Measurements from ENCODE around the gene USP10.

The USP10 gene

GRCh38 chr16:84752600-84752999, 52.8 kb downstream of the USP10 start:
- WGBS (ENCODE audit: extremely low coverage, insufficient coverage, insufficient read length) = no CpG with 5 or more reads among the region's 8 CpGs
- H3K27ac ChIP-seq (ENCODE audit: low read depth, low read length) = no peak overlapping the region

GRCh38 chr16:84753412-84754326, 53.9 kb downstream of the USP10 start:
- Histone ChIP-seq H4K12ac (ENCODE audit: low read depth, low read length) (no peak overlapping the region), H2BK5ac (ENCODE audit: low read depth, low read length, poor library complexity) (peak overlapping the region; percentile 31), H3K79me1 (ENCODE audit: low read length) (peaks cover 4% of the 10 kb centered on the region), H3K4ac (ENCODE audit: low read depth, low read length) (peak overlapping the region; percentile 3), H3K18ac (ENCODE audit: low read length) (peak overlapping the region; percentile 25), H3K14ac (ENCODE audit: low read length) (peak overlapping the region; percentile 42), H3K79me2 (ENCODE audit: control insufficient read depth, insufficient read depth, low read length, poor library complexity) (peaks cover 4% of the 10 kb centered on the region), H3K4me3 (ENCODE audit: low read depth, low read length) (no peak overlapping the region), H3K36me3 (ENCODE audit: control insufficient read depth in 1 of 2, insufficient read depth in 2 of 2, low read length in 2 of 2) (peaks cover 5% of the 10 kb centered on the region in 2 experiments), H3K4me2 (ENCODE audit: low read length) (no peak overlapping the region), H2BK12ac (ENCODE audit: low read length) (no peak overlapping the region), H2BK120ac (ENCODE audit: insufficient read depth, low read length, poor library complexity) (peak overlapping the region; percentile 36), H3K27me3 (ENCODE audit: insufficient read depth, low read length) (no peaks in the 10 kb centered on the region), H3K4me1 (ENCODE audit: control insufficient read depth in 1 of 2, insufficient read depth in 2 of 2, low read length in 2 of 2) (peaks cover 2 to 5% of the 10 kb centered on the region in 2 experiments), H2AK5ac (ENCODE audit: low read length) (no peak overlapping the region), H3K23ac (ENCODE audit: low read length) (no peak overlapping the region), H2AFZ (ENCODE audit: insufficient read depth, low read length, poor library complexity) (no peak overlapping the region), H4K91ac (ENCODE audit: low read depth, low read length) (no peak overlapping the region), H3K27ac (ENCODE audit: low read depth, low read length) (no peak overlapping the region), H3K9me3 (ENCODE audit: insufficient read depth, low read depth, low read length) (no peaks in the 10 kb centered on the region), H3K9ac (ENCODE audit: low read length) (no peak overlapping the region), H4K8ac (ENCODE audit: low read depth, low read length) (no peak overlapping the region)
- no peak for DNase-seq
- no CpG with 5 or more reads among the region's 14 CpGs for WGBS (ENCODE audit: extremely low coverage, insufficient coverage, insufficient read length)

More at GRCh38 chr16:84752600-84752999, 52.8 kb downstream of the USP10 start:
- no peak overlapping the region for H3K14ac ChIP-seq (ENCODE audit: low read length)
- H4K91ac ChIP-seq (ENCODE audit: low read depth, low read length) = no peak overlapping the region
- no peaks in the 10 kb centered on the region for H3K9me3 ChIP-seq (ENCODE audit: insufficient read depth, low read depth, low read length)
- H2BK120ac ChIP-seq (ENCODE audit: insufficient read depth, low read length, poor library complexity) = no peak overlapping the region
- H3K27me3 ChIP-seq (ENCODE audit: insufficient read depth, low read length) = no peaks in the 10 kb centered on the region
- peaks cover 5 to 6% of the 10 kb centered on the region in 2 experiments for H3K36me3 ChIP-seq (ENCODE audit: control insufficient read depth in 1 of 2, insufficient read depth in 2 of 2, low read length in 2 of 2)
- no peak overlapping the region for H3K4me3 ChIP-seq (ENCODE audit: low read depth, low read length)
- peaks cover 2 to 5% of the 10 kb centered on the region in 2 experiments for H3K4me1 ChIP-seq (ENCODE audit: control insufficient read depth in 1 of 2, insufficient read depth in 2 of 2, low read length in 2 of 2)
- no peak overlapping the region for H2AFZ ChIP-seq (ENCODE audit: insufficient read depth, low read length, poor library complexity)
- H4K8ac ChIP-seq (ENCODE audit: low read depth, low read length) = no peak overlapping the region
- no peak overlapping the region for H2BK12ac ChIP-seq (ENCODE audit: low read length)
- H3K18ac ChIP-seq (ENCODE audit: low read length) = no peak overlapping the region
- peaks cover 4% of the 10 kb centered on the region for H3K79me1 ChIP-seq (ENCODE audit: low read length)
- H3K79me2 ChIP-seq (ENCODE audit: control insufficient read depth, insufficient read depth, low read length, poor library complexity) = peaks cover 4% of the 10 kb centered on the region
- H3K4ac ChIP-seq (ENCODE audit: low read depth, low read length) = peak overlapping the region; percentile 14
- H2AK5ac ChIP-seq (ENCODE audit: low read length) = no peak overlapping the region
- no peak for DNase-seq
- H3K4me2 ChIP-seq (ENCODE audit: low read length) = no peak overlapping the region
- H4K12ac ChIP-seq (ENCODE audit: low read depth, low read length) = no peak overlapping the region
- no peak overlapping the region for H3K9ac ChIP-seq (ENCODE audit: low read length)
- H2BK5ac ChIP-seq (ENCODE audit: low read depth, low read length, poor library complexity) = no peak overlapping the region
- H3K23ac ChIP-seq (ENCODE audit: low read length) = no peak overlapping the region

GRCh38 chr16:84754353-84754856, 54.6 kb downstream of the USP10 start:
- Histone ChIP-seq H3K4ac (ENCODE audit: low read depth, low read length) (no peak overlapping the region), H3K18ac (ENCODE audit: low read length) (no peak overlapping the region), H3K27me3 (ENCODE audit: insufficient read depth, low read length) (no peaks in the 10 kb centered on the region), H3K23ac (ENCODE audit: low read length) (no peak overlapping the region), H2AK5ac (ENCODE audit: low read length) (no peak overlapping the region), H3K9ac (ENCODE audit: low read length) (no peak overlapping the region), H2BK5ac (ENCODE audit: low read depth, low read length, poor library complexity) (no peak overlapping the region), H4K8ac (ENCODE audit: low read depth, low read length) (no peak overlapping the region), H3K4me3 (ENCODE audit: low read depth, low read length) (no peak overlapping the region), H2BK120ac (ENCODE audit: insufficient read depth, low read length, poor library complexity) (no peak overlapping the region), H4K91ac (ENCODE audit: low read depth, low read length) (peak overlapping the region; percentile 12), H3K14ac (ENCODE audit: low read length) (no peak overlapping the region), H3K79me2 (ENCODE audit: control insufficient read depth, insufficient read depth, low read length, poor library complexity) (peaks cover 4% of the 10 kb centered on the region), H4K12ac (ENCODE audit: low read depth, low read length) (no peak overlapping the region), H3K4me2 (ENCODE audit: low read length) (no peak overlapping the region), H2BK12ac (ENCODE audit: low read length) (no peak overlapping the region), H3K36me3 (ENCODE audit: control insufficient read depth in 1 of 2, insufficient read depth in 2 of 2, low read length in 2 of 2) (peaks cover 5 to 8% of the 10 kb centered on the region in 2 experiments), H3K27ac (ENCODE audit: low read depth, low read length) (no peak overlapping the region), H2AFZ (ENCODE audit: insufficient read depth, low read length, poor library complexity) (no peak overlapping the region), H3K9me3 (ENCODE audit: insufficient read depth, low read depth, low read length) (no peaks in the 10 kb centered on the region), H3K79me1 (ENCODE audit: low read length) (peaks cover 4% of the 10 kb centered on the region), H3K4me1 (ENCODE audit: control insufficient read depth in 1 of 2, insufficient read depth in 2 of 2, low read length in 2 of 2) (peaks cover 2 to 6% of the 10 kb centered on the region in 2 experiments)
- peak; percentile 68 to 96 for DNase-seq
- WGBS (ENCODE audit: extremely low coverage, insufficient coverage, insufficient read length) = no CpG with 5 or more reads among the region's 12 CpGs

GRCh38 chr16:84754956-84755672, 55.3 kb downstream of the USP10 start:
- Histone ChIP-seq H2AK5ac (ENCODE audit: low read length) (peak overlapping the region; percentile 45), H3K14ac (ENCODE audit: low read length) (peak overlapping the region; percentile 12), H3K4me2 (ENCODE audit: low read length) (no peak overlapping the region), H3K27ac (ENCODE audit: low read depth, low read length) (no peak overlapping the region), H2BK5ac (ENCODE audit: low read depth, low read length, poor library complexity) (peak overlapping the region; percentile 14), H4K12ac (ENCODE audit: low read depth, low read length) (no peak overlapping the region), H4K91ac (ENCODE audit: low read depth, low read length) (peak overlapping the region; percentile 12), H3K36me3 (ENCODE audit: control insufficient read depth in 1 of 2, insufficient read depth in 2 of 2, low read length in 2 of 2) (peaks cover 5 to 8% of the 10 kb centered on the region in 2 experiments), H2BK120ac (ENCODE audit: insufficient read depth, low read length, poor library complexity) (peak overlapping the region; percentile 65), H3K4ac (ENCODE audit: low read depth, low read length) (peak overlapping the region; percentile 22), H3K4me1 (ENCODE audit: control insufficient read depth in 1 of 2, insufficient read depth in 2 of 2, low read length in 2 of 2) (peaks cover 2 to 6% of the 10 kb centered on the region in 2 experiments), H3K9ac (ENCODE audit: low read length) (no peak overlapping the region), H2AFZ (ENCODE audit: insufficient read depth, low read length, poor library complexity) (no peak overlapping the region), H2BK12ac (ENCODE audit: low read length) (peak overlapping the region; percentile 59), H3K79me1 (ENCODE audit: low read length) (peaks cover 4% of the 10 kb centered on the region), H3K4me3 (ENCODE audit: low read depth, low read length) (no peak overlapping the region), H3K18ac (ENCODE audit: low read length) (peak overlapping the region; percentile 93), H4K8ac (ENCODE audit: low read depth, low read length) (no peak overlapping the region), H3K79me2 (ENCODE audit: control insufficient read depth, insufficient read depth, low read length, poor library complexity) (peaks cover 4% of the 10 kb centered on the region), H3K9me3 (ENCODE audit: insufficient read depth, low read depth, low read length) (no peaks in the 10 kb centered on the region), H3K27me3 (ENCODE audit: insufficient read depth, low read length) (no peaks in the 10 kb centered on the region), H3K23ac (ENCODE audit: low read length) (no peak overlapping the region)
- no peak for DNase-seq
- WGBS (ENCODE audit: extremely low coverage, insufficient coverage, insufficient read length) = no CpG with 5 or more reads among the region's 17 CpGs

All from trophoblast cell (in vitro differentiated cells and primary cell).